Loucy (cell line): ENCODE results near the gene CCDC91.
A peak's percentile ranks its signal among the peaks of the same experiment; 100 is the strongest.

Source experiments
- H2AFZ ChIP-seq: fragments of 200-600 bp; sonication (generic); 2 replicates; pipeline ENCODE4 v1.6.0; 2016; ENCODE audit warnings: antibody characterized with exemption, mild to moderate bottlenecking, low read length, moderate library complexity
- H3F3A ChIP-seq: fragments of 200-600 bp; 2 replicates; pipeline ENCODE4 v1.6.0; 2016; ENCODE audit warnings: antibody characterized with exemption, low read depth, mild to moderate bottlenecking
- H3K27me3 ChIP-seq: fragments of 200-600 bp; sonication (generic); 2 replicates; pipeline ENCODE4 v1.6.1; 2014; ENCODE audit warnings: low read length, mild to moderate bottlenecking; ENCODE audit not compliant: insufficient read depth, poor library complexity, severe bottlenecking
- H3K36me3 ChIP-seq: fragments of 200-600 bp; sonication (generic); 2 replicates; pipeline ENCODE4 v1.6.1; 2016; ENCODE audit warnings: low read length; ENCODE audit not compliant: insufficient read depth
- H3K4me1 ChIP-seq: fragments of 200-600 bp; sonication (generic); 2 replicates; pipeline ENCODE4 v1.5.1; 2014; ENCODE audit warnings: low read length, mild to moderate bottlenecking; ENCODE audit not compliant: insufficient read depth, poor library complexity, severe bottlenecking
- H3K4me2 ChIP-seq: fragments of 200-600 bp; sonication (generic); 2 replicates; pipeline ENCODE4 v1.6.0; 2014; ENCODE audit warnings: antibody characterized with exemption, low read length, low read depth, mild to moderate bottlenecking; ENCODE audit not compliant: poor library complexity, severe bottlenecking
- H3K4me3 ChIP-seq: fragments of 200-600 bp; sonication (generic); 2 replicates; pipeline ENCODE4 v1.5.1; 2014; ENCODE audit warnings: low read length, mild to moderate bottlenecking, mixed read lengths; ENCODE audit not compliant: poor library complexity, severe bottlenecking
- H3K79me2 ChIP-seq: fragments of 200-600 bp; sonication (generic); 2 replicates; pipeline ENCODE4 v1.6.1; 2014; ENCODE audit warnings: low read length; ENCODE audit not compliant: insufficient read depth
- H3K9ac ChIP-seq: fragments of 200-600 bp; sonication (generic); 2 replicates; pipeline ENCODE4 v1.6.0; 2014; ENCODE audit warnings: mild to moderate bottlenecking, low read depth, low read length, moderate library complexity; ENCODE audit not compliant: poor library complexity, severe bottlenecking
- H3K9me2 ChIP-seq: fragments of 200-600 bp; sonication (generic); replicated peaks from 2 replicates; pipeline ENCODE4 v1.6.1; 2016; ENCODE audit warnings: low read depth, low read length, mixed read lengths
- H3K9me3 ChIP-seq: fragments of 200-600 bp; sonication (generic); 2 replicates; pipeline ENCODE4 v1.6.1; 2014; ENCODE audit warnings: mild to moderate bottlenecking, antibody characterized with exemption, low read length, low read depth; ENCODE audit not compliant: insufficient read depth
- H4K20me1 ChIP-seq: fragments of 200-600 bp; sonication (generic); 2 replicates; pipeline ENCODE4 v1.6.0; 2014; ENCODE audit warnings: antibody characterized with exemption, low read length, mild to moderate bottlenecking; ENCODE audit not compliant: insufficient read depth, poor library complexity, severe bottlenecking
- CTCF ChIP-seq: fragments of 200-600 bp; sonication (generic); conservative IDR thresholded peaks from 2 replicates; pipeline ENCODE4 v1.5.1; 2014; ENCODE audit warnings: mild to moderate bottlenecking, antibody characterized with exemption, low read length
- EZH2phosphoT487 ChIP-seq: fragments of 200-600 bp; IDR thresholded peaks from 2 replicates; pipeline ENCODE4 v1.6.1; 2018; ENCODE audit warnings: antibody characterized with exemption, mild to moderate bottlenecking, moderate library complexity, borderline replicate concordance

CCDC91 gene

GRCh38 chr12:28218875-28219274 is 28.6 kb downstream of the CCDC91 start:
- Histone ChIP-seq H3K4me3 (no peak overlapping the region), H4K20me1 (peaks cover 35% of the 10 kb centered on the region), H3K9me3 (peaks cover 5% of the 10 kb centered on the region; the same call in 1 of the 2 replicates), H3K36me3 (peaks cover 8% of the 10 kb centered on the region; the same call in 1 of the 2 replicates), H3F3A (no peaks in the 10 kb centered on the region), H3K9ac (no peak overlapping the region), H3K27me3 (no peaks in the 10 kb centered on the region), H3K4me1 (peaks cover 35% of the 10 kb centered on the region), H3K79me2 (peaks cover 27% of the 10 kb centered on the region; the same call in 1 of the 2 replicates), H2AFZ (no peak overlapping the region), H3K9me2 (no peaks in the 10 kb centered on the region), H3K4me2 (no peak overlapping the region)
- TF ChIP-seq EZH2phosphoT487 (no peak), CTCF (no peak)

GRCh38 chr12:28219827-28220226 is 29.6 kb downstream of the CCDC91 start:
- TF ChIP-seq CTCF (no peak), EZH2phosphoT487 (no peak)
- H3F3A ChIP-seq, result no peaks in the 10 kb centered on the region
- peaks cover 5% of the 10 kb centered on the region; the same call in 1 of the 2 replicates for H3K9me3 ChIP-seq
- H3K79me2 ChIP-seq, result peaks cover 27% of the 10 kb centered on the region; the same call in 1 of the 2 replicates
- no peak overlapping the region for H3K4me3 ChIP-seq
- no peaks in the 10 kb centered on the region for H3K9me2 ChIP-seq
- H3K36me3 ChIP-seq, result peaks cover 6% of the 10 kb centered on the region; the same call in 1 of the 2 replicates
- H3K27me3 ChIP-seq, result no peaks in the 10 kb centered on the region
- no peak overlapping the region for H3K4me2 ChIP-seq
- peaks cover 40% of the 10 kb centered on the region for H4K20me1 ChIP-seq
- H3K9ac ChIP-seq, result no peak overlapping the region
- peaks cover 45% of the 10 kb centered on the region for H3K4me1 ChIP-seq
- H2AFZ ChIP-seq, result no peak overlapping the region

GRCh38 chr12:28222081-28222700 is 31.9 kb downstream of the CCDC91 start:
- Histone ChIP-seq H3K9me3 (peaks cover 5% of the 10 kb centered on the region; the same call in 1 of the 2 replicates), H3F3A (no peaks in the 10 kb centered on the region), H3K79me2 (peaks cover 29% of the 10 kb centered on the region), H3K9ac (no peak overlapping the region), H3K4me1 (peaks cover 40% of the 10 kb centered on the region), H3K4me2 (peak overlapping the region; percentile 43), H3K4me3 (no peak overlapping the region), H2AFZ (no peak overlapping the region), H3K27me3 (no peaks in the 10 kb centered on the region), H3K36me3 (peaks cover 6% of the 10 kb centered on the region; the same call in 1 of the 2 replicates), H3K9me2 (no peaks in the 10 kb centered on the region), H4K20me1 (peaks cover 38% of the 10 kb centered on the region)
- TF ChIP-seq CTCF (no peak), EZH2phosphoT487 (no peak)
